GM20000 (cell line): Measurements from ENCODE around the gene CLDN5.

Experiments
- DNase-seq: peaks from one replicate; pipeline ENCODE4 v3.0.0; 2012; ENCODE audit warnings: low spot score
- CTCF ChIP-seq: IDR thresholded peaks from 2 replicates; pipeline ENCODE4 v1.5.1; 2012; ENCODE audit warnings: mild to moderate bottlenecking, control low read depth; ENCODE audit errors: extremely low read depth, missing control alignments

The CLDN5 gene

GRCh38 chr22:19567157-19568009 lies 43.2 kb upstream of the CLDN5 start:
- TF ChIP-seq CTCF: no peak
- no peak for DNase-seq

- TF ChIP-seq CTCF: no peak
Observed at GRCh38 chr22:19566279-19567156, 42.3 kb upstream of the CLDN5 start.

GRCh38 chr22:19565382-19566278 lies 41.4 kb upstream of the CLDN5 start:
- TF ChIP-seq CTCF: no peak
- DNase-seq: no peak

More at GRCh38 chr22:19566279-19567156, 42.3 kb upstream of the CLDN5 start:
- no peak for DNase-seq

GRCh38 chr22:19559956-19560355 lies 35.7 kb upstream of the CLDN5 start:
- TF ChIP-seq CTCF: no peak
- DNase-seq: no peak

- no peak for DNase-seq
- TF ChIP-seq CTCF: no peak
Observed at GRCh38 chr22:19559324-19559811, 35.2 kb upstream of the CLDN5 start.

GRCh38 chr22:19556963-19557545 lies 32.8 kb upstream of the CLDN5 start:
- no peak for DNase-seq
- TF ChIP-seq CTCF: no peak
